Measurements from ENCODE around the gene ITPR2. TPM values are rescaled to one million over a fixed set of nuclear protein-coding genes. Genes with fewer than 3 reads are reported as not detected.

The ITPR2 gene
- total RNA-seq, 1 experiment from 2014 or later = 41.6 TPM

DNA sequence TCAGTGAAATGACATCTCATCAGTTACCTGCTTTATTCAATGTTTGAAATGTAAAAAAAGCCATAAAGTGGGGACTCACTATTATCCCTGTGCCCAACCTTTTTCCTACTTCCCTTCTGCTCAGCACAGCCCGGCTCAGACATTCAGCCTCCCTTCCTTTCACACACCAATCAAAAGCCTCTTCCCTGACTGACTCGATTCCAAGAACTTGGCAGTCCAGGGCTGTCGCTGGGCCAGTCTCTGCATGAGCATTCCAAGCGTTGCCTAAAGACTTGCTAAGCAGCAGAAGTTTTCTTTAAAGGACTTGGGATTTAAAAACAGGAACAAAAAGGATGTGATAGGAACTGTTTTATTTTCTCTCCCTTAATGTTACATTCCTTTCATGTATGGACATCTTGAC, 22.7 kb downstream of the ITPR2 start:
- Mint-ChIP-seq H3K36me3 (ENCODE audit: insufficient read depth, unreplicated experiment) (peaks cover 11% of the 10 kb centered on the region), H3K9me3 (ENCODE audit: unreplicated experiment) (no peaks in the 10 kb centered on the region), H3K27me3 (ENCODE audit: insufficient read depth, unreplicated experiment) (no peaks in the 10 kb centered on the region), H3K27ac (ENCODE audit: unreplicated experiment) (no peak overlapping the region), H3K4me3 (ENCODE audit: unreplicated experiment) (no peak overlapping the region), H3K4me1 (ENCODE audit: low read depth, unreplicated experiment) (peaks cover 14% of the 10 kb centered on the region)
- Histone ChIP-seq H3K36me3 (ENCODE audit: control insufficient read depth, insufficient read depth, low read length) (peaks cover 2% of the 10 kb centered on the region; the same call in 1 of the 2 replicates), H3K4me1 (peaks cover 12% of the 10 kb centered on the region), H3K9me3 (no peaks in the 10 kb centered on the region), H3K27me3 (replicated peaks; ENCODE audit: control insufficient read depth, insufficient read depth, low read length) (no peaks in the 10 kb centered on the region), H3K4me3 (ENCODE audit: low read depth, low read length) (no peak overlapping the region)
- no TSS peak for BruUV-seq (replicated peaks)
- DNase-seq = no peak
- ChIA-PET POLR2A (no interaction called here), CTCF (no interaction called here)
- TF ChIP-seq CTCF (IDR thresholded peaks at IDR 0.05; ENCODE audit: insufficient read depth in 1 of 2, low read depth in 1 of 2, low read length in 1 of 2, severe bottlenecking in 1 of 2, unreplicated experiment in 1 of 2) = no peak
- intact Hi-C loops (cut with micrococcal nuclease; ENCODE audit: unreplicated experiment) = no loop called here

DNA sequence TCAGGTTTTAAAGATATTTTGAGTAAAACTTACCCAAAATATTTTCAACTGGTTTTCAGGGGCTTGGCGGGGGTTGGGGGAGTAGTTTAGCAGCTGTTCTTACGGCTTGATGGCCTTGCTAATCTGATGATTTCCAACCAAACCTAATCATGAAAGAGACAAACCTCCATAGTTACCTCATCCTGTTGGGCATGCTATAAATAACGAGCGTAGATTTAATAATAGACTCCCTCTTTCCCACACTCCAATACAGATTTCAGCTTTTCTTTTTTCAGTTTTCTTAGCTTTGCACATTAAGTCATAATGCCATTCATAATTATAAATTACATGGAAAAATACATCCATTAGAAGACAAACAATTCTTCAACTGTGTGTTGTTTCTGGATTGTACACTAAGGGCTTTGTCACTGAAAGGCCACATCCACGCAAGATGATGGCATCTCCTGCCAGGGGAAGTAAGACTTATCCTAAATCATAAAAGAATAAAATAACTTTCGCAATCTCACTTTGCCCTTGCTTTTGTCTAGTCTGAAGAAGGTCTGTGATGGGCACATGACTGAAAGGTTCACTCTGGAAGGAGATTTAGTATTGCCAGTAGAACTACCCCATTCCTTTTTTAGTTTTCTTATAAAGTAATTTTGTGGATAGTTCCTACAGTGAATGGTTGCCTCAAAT, 23.2 kb downstream of the ITPR2 start:
- Histone ChIP-seq H3K9me3 (no peaks in the 10 kb centered on the region), H3K36me3 (ENCODE audit: control insufficient read depth, insufficient read depth, low read length) (peaks cover 2% of the 10 kb centered on the region; the same call in 1 of the 2 replicates), H3K4me1 (peaks cover 7% of the 10 kb centered on the region; the same call in 1 of the 2 replicates), H3K4me3 (ENCODE audit: low read depth, low read length) (no peak overlapping the region), H3K27me3 (replicated peaks; ENCODE audit: control insufficient read depth, insufficient read depth, low read length) (no peaks in the 10 kb centered on the region)
- H3K27me3 Mint-ChIP-seq (ENCODE audit: insufficient read depth, unreplicated experiment) = no peaks in the 10 kb centered on the region
- H3K4me3 Mint-ChIP-seq (ENCODE audit: unreplicated experiment) = no peak overlapping the region
- no peak for TF ChIP-seq CTCF (IDR thresholded peaks at IDR 0.05; ENCODE audit: insufficient read depth in 1 of 2, low read depth in 1 of 2, low read length in 1 of 2, severe bottlenecking in 1 of 2, unreplicated experiment in 1 of 2)
- POLR2A ChIA-PET = no interaction called here
- intact Hi-C loops (cut with micrococcal nuclease; ENCODE audit: unreplicated experiment) = loop anchor here (2.0 kb wide), 1 partner anchor 23 kb away; the partner anchor contains the start of gene ITPR2
- CTCF ChIA-PET = no interaction called here
- no TSS peak for BruUV-seq (replicated peaks)
- no peak for DNase-seq
- H3K9me3 Mint-ChIP-seq (ENCODE audit: unreplicated experiment) = no peaks in the 10 kb centered on the region
- H3K27ac Mint-ChIP-seq (ENCODE audit: unreplicated experiment) = no peak overlapping the region
- peaks cover 11% of the 10 kb centered on the region for H3K36me3 Mint-ChIP-seq (ENCODE audit: insufficient read depth, unreplicated experiment)
- peaks cover 17% of the 10 kb centered on the region for H3K4me1 Mint-ChIP-seq (ENCODE audit: low read depth, unreplicated experiment)

GRCh38 chr12:26808766-26809476, 24.1 kb downstream of the ITPR2 start:
- Histone ChIP-seq H3K4me1 (0 out of 2 replicates have a peak, but pooled peaks cover 6% of the 10 kb centered on the region), H3K4me3 (ENCODE audit: low read depth, low read length) (no peak overlapping the region), H3K9me3 (no peaks in the 10 kb centered on the region), H3K27me3 (replicated peaks; ENCODE audit: control insufficient read depth, insufficient read depth, low read length) (no peaks in the 10 kb centered on the region), H3K36me3 (ENCODE audit: control insufficient read depth, insufficient read depth, low read length) (peaks cover 2% of the 10 kb centered on the region; the same call in 1 of the 2 replicates)
- H3K4me3 Mint-ChIP-seq (ENCODE audit: unreplicated experiment) = no peak overlapping the region
- no peak overlapping the region for H3K27ac Mint-ChIP-seq (ENCODE audit: unreplicated experiment)
- H3K4me1 Mint-ChIP-seq (ENCODE audit: low read depth, unreplicated experiment) = peaks cover 17% of the 10 kb centered on the region
- H3K27me3 Mint-ChIP-seq (ENCODE audit: insufficient read depth, unreplicated experiment) = no peaks in the 10 kb centered on the region
- peaks cover 10% of the 10 kb centered on the region for H3K36me3 Mint-ChIP-seq (ENCODE audit: insufficient read depth, unreplicated experiment)
- POLR2A ChIA-PET = no interaction called here
- no peak for TF ChIP-seq CTCF (IDR thresholded peaks at IDR 0.05; ENCODE audit: insufficient read depth in 1 of 2, low read depth in 1 of 2, low read length in 1 of 2, severe bottlenecking in 1 of 2, unreplicated experiment in 1 of 2)
- no TSS peak for BruUV-seq (replicated peaks)
- CTCF ChIA-PET = no interaction called here
- intact Hi-C loops (cut with micrococcal nuclease; ENCODE audit: unreplicated experiment) = loop anchor here (2.0 kb wide), 1 partner anchor 24 kb away; the partner anchor contains the start of gene ITPR2
- DNase-seq = no peak
- H3K9me3 Mint-ChIP-seq (ENCODE audit: unreplicated experiment) = no peaks in the 10 kb centered on the region

Data from Caco-2 (cell line).